Progenitor cell of endocrine pancreas (in vitro differentiated cells): ENCODE data around the gene RYR3. TPM values are rescaled to one million over a fixed set of nuclear protein-coding genes. Genes with fewer than 3 reads are reported as not detected.

Source experiments
- DNase-seq: peaks from one replicate; pipeline ENCODE4 v3.0.0; 2021; ENCODE audit warnings: low spot score; ENCODE audit not compliant: unreplicated experiment
- H3K27ac Mint-ChIP-seq: 2 replicates; pipeline ENCODE4 v1.8.0; 2021; ENCODE audit warnings: mild to moderate bottlenecking, moderate library complexity, mixed read lengths
- H3K27me3 Mint-ChIP-seq: 2 replicates; pipeline ENCODE4 v1.8.0; 2021; ENCODE audit warnings: mixed read lengths
- H3K36me3 Mint-ChIP-seq: 2 replicates; pipeline ENCODE4 v1.8.0; 2022; ENCODE audit warnings: mixed read lengths; ENCODE audit not compliant: insufficient read depth
- H3K4me1 Mint-ChIP-seq: 2 replicates; pipeline ENCODE4 v1.8.0; 2021; ENCODE audit warnings: low read depth, mixed read lengths
- H3K4me3 Mint-ChIP-seq: 2 replicates; pipeline ENCODE4 v1.8.0; 2021; ENCODE audit warnings: low read depth, mild to moderate bottlenecking, moderate library complexity, mixed read lengths
- H3K9me3 Mint-ChIP-seq: 2 replicates; pipeline ENCODE4 v1.8.0; 2021; ENCODE audit warnings: low read depth, mixed read lengths
- CTCF ChIP-seq: fragments of 200-600 bp; sonication (generic); IDR thresholded peaks from one replicate; pipeline ENCODE4 v1.5.0; 2021; ENCODE audit warnings: antibody characterized with exemption, mild to moderate bottlenecking; ENCODE audit not compliant: unreplicated experiment
- total RNA-seq: library from RNA; stranded (reverse); gene quantifications from 2 replicates; pipeline ENCODE4 v1.2.1, GENCODE V29; 2021

RYR3 gene
- total RNA-seq, 1 donor from 2014 or later = 0.07 TPM

DNA sequence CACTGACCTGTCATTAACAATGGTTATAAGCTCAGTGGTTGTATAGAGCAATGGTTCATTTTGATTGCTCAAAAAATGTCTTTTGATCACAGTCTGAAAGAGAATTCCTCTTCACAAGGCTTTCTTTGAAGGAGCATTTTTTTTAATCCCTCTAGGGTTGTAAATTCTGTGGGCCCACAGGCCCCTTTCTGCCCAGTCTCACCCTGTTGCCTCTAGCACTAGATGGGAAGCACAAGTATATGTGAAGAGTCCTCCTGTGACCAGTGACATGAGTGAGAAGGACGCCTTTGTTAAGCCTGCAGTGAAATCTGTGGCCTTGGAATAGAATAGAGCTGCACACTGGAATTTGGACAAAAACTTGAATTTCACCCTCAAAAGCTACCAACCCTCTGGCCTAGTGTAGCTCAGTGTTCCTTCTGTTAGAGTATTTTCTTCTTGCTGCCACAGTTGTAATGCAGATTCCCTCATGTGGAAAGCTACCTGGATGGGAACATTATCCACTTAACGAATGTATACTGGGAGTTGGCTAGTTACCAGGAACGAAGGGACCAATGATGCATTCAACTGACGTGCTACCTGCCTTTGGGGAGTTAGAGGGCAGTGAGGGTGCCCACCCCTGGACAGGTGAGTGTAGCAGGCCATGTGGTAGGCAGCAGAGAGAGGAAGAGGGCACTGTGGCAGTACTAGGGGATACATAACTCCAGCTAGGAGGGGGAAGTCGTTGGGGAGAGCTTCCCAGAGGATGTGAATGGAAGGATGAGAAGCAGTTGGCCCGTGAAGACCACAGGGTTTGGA is 28.3 kb upstream of the RYR3 start:
- no peak overlapping the region for H3K27ac Mint-ChIP-seq
- H3K36me3 Mint-ChIP-seq = no peaks in the 10 kb centered on the region
- H3K9me3 Mint-ChIP-seq = no peaks in the 10 kb centered on the region
- no peak for DNase-seq
- H3K27me3 Mint-ChIP-seq = peaks cover 7% of the 10 kb centered on the region
- no peak for TF ChIP-seq CTCF
- H3K4me3 Mint-ChIP-seq = no peak overlapping the region
- no peaks in the 10 kb centered on the region for H3K4me1 Mint-ChIP-seq

DNA sequence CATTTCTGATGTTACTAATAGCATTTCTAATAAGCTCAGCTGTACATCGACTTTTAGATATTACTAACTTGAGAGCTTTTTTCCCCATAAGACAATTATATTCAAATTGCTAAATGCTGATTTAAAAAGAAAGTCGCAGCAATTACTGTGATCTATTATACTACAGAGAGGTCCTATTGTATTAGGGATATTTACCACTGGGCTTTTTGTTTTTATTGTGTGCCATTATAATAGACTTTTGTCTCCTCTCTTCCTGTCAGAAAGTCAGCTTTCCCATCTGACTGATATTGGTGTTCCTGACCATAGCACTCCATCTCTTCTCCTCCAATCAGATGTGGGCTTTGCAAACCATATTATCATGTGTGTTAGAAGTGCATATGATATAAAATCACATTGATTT is 27.2 kb upstream of the RYR3 start:
- no peaks in the 10 kb centered on the region for H3K4me1 Mint-ChIP-seq
- no peak for DNase-seq
- no peaks in the 10 kb centered on the region for H3K9me3 Mint-ChIP-seq
- no peaks in the 10 kb centered on the region for H3K36me3 Mint-ChIP-seq
- H3K27ac Mint-ChIP-seq = no peak overlapping the region
- peaks cover 7% of the 10 kb centered on the region for H3K27me3 Mint-ChIP-seq
- H3K4me3 Mint-ChIP-seq = no peak overlapping the region
- no peak for TF ChIP-seq CTCF

GRCh38 chr15:33284336-33284735 is 26.4 kb upstream of the RYR3 start:
- Mint-ChIP-seq H3K4me1 (no peaks in the 10 kb centered on the region), H3K27ac (no peak overlapping the region), H3K27me3 (no peaks in the 10 kb centered on the region), H3K36me3 (no peaks in the 10 kb centered on the region), H3K4me3 (no peak overlapping the region), H3K9me3 (no peaks in the 10 kb centered on the region)
- TF ChIP-seq CTCF = no peak
- no peak for DNase-seq

GRCh38 chr15:33292717-33293307 is 18.0 kb upstream of the RYR3 start:
- H3K9me3 Mint-ChIP-seq = no peaks in the 10 kb centered on the region
- H3K4me1 Mint-ChIP-seq = peaks cover 5% of the 10 kb centered on the region
- peaks cover 13% of the 10 kb centered on the region for H3K27me3 Mint-ChIP-seq
- no peaks in the 10 kb centered on the region for H3K36me3 Mint-ChIP-seq
- no peak overlapping the region for H3K27ac Mint-ChIP-seq
- H3K4me3 Mint-ChIP-seq = no peak overlapping the region
- TF ChIP-seq CTCF = peak; percentile 93
- peak; percentile 49 for DNase-seq

- no peak for DNase-seq
- no peaks in the 10 kb centered on the region for H3K9me3 Mint-ChIP-seq
- H3K27me3 Mint-ChIP-seq = peaks cover 13% of the 10 kb centered on the region
- H3K4me1 Mint-ChIP-seq = peaks cover 5% of the 10 kb centered on the region
- no peak overlapping the region for H3K4me3 Mint-ChIP-seq
- H3K36me3 Mint-ChIP-seq = no peaks in the 10 kb centered on the region
- TF ChIP-seq CTCF = no peak
- H3K27ac Mint-ChIP-seq = no peak overlapping the region
These were observed 16.9 kb upstream of the RYR3 start for GRCh38 chr15:33293713-33294334.
